ENCODE results near the gene TSPAN4. TPM values are rescaled to one million over a fixed set of nuclear protein-coding genes. Genes with fewer than 3 reads are reported as not detected.

The TSPAN4 gene
- total RNA-seq, 1 donor from 2014 or later, result 26.4 TPM

GRCh38 chr11:828506-829175 is 14.0 kb upstream of the TSPAN4 start:
- Mint-ChIP-seq H3K4me3 (ENCODE audit: unreplicated experiment) (peak overlapping the region; percentile 80), H3K9me3 (ENCODE audit: unreplicated experiment) (no peaks in the 10 kb centered on the region), H3K27me3 (ENCODE audit: unreplicated experiment) (peaks cover 12% of the 10 kb centered on the region), H3K4me1 (ENCODE audit: unreplicated experiment) (peaks cover 18% of the 10 kb centered on the region), H3K27ac (ENCODE audit: unreplicated experiment) (no peak overlapping the region), H3K36me3 (ENCODE audit: low read depth, unreplicated experiment) (no peaks in the 10 kb centered on the region)
- no peak for TF ChIP-seq CTCF (IDR thresholded peaks at IDR 0.05; ENCODE audit: unreplicated experiment)
- peak; percentile 41 for DNase-seq (ENCODE audit: low spot score)

GRCh38 chr11:829176-829846 is 13.3 kb upstream of the TSPAN4 start:
- Mint-ChIP-seq H3K4me1 (ENCODE audit: unreplicated experiment) (peaks cover 21% of the 10 kb centered on the region), H3K27me3 (ENCODE audit: unreplicated experiment) (peaks cover 17% of the 10 kb centered on the region), H3K9me3 (ENCODE audit: unreplicated experiment) (no peaks in the 10 kb centered on the region), H3K4me3 (ENCODE audit: unreplicated experiment) (peak overlapping the region; percentile 80), H3K27ac (ENCODE audit: unreplicated experiment) (no peak overlapping the region), H3K36me3 (ENCODE audit: low read depth, unreplicated experiment) (no peaks in the 10 kb centered on the region)
- TF ChIP-seq CTCF (IDR thresholded peaks at IDR 0.05; ENCODE audit: unreplicated experiment), result no peak
- peak; percentile 48 for DNase-seq (ENCODE audit: low spot score)

- no peak overlapping the region for H3K27ac Mint-ChIP-seq (ENCODE audit: unreplicated experiment)
- peaks cover 18% of the 10 kb centered on the region for H3K27me3 Mint-ChIP-seq (ENCODE audit: unreplicated experiment)
- peaks cover 21% of the 10 kb centered on the region for H3K4me1 Mint-ChIP-seq (ENCODE audit: unreplicated experiment)
- H3K4me3 Mint-ChIP-seq (ENCODE audit: unreplicated experiment), result peak overlapping the region; percentile 80
- no peak for TF ChIP-seq CTCF (IDR thresholded peaks at IDR 0.05; ENCODE audit: unreplicated experiment)
- no peaks in the 10 kb centered on the region for H3K9me3 Mint-ChIP-seq (ENCODE audit: unreplicated experiment)
- DNase-seq (ENCODE audit: low spot score), result peak; percentile 27
- no peaks in the 10 kb centered on the region for H3K36me3 Mint-ChIP-seq (ENCODE audit: low read depth, unreplicated experiment)
Observed at GRCh38 chr11:829847-830294, 12.8 kb upstream of the TSPAN4 start.

- peaks cover 18% of the 10 kb centered on the region for H3K27me3 Mint-ChIP-seq (ENCODE audit: unreplicated experiment)
Observed at GRCh38 chr11:830295-831117, 12.1 kb upstream of the TSPAN4 start.

More at GRCh38 chr11:830295-831117, 12.1 kb upstream of the TSPAN4 start:
- no peak overlapping the region for H3K27ac Mint-ChIP-seq (ENCODE audit: unreplicated experiment)
- peak; percentile 79 for DNase-seq (ENCODE audit: low spot score)
- no peaks in the 10 kb centered on the region for H3K36me3 Mint-ChIP-seq (ENCODE audit: low read depth, unreplicated experiment)
- peaks cover 21% of the 10 kb centered on the region for H3K4me1 Mint-ChIP-seq (ENCODE audit: unreplicated experiment)
- H3K9me3 Mint-ChIP-seq (ENCODE audit: unreplicated experiment), result no peaks in the 10 kb centered on the region
- no peak for TF ChIP-seq CTCF (IDR thresholded peaks at IDR 0.05; ENCODE audit: unreplicated experiment)
- H3K4me3 Mint-ChIP-seq (ENCODE audit: unreplicated experiment), result no peak overlapping the region
